NCI-H2171 (cell line): ENCODE data around the gene NDC1.
"Not testable (repeated sequence)": the region's sequence is repeated elsewhere in the genome, so short reads cannot be mapped to it uniquely, and the experiment has no call there.

ENCODE experiments used
- DNase-seq: peaks from one replicate; lab custom pipeline; 2025; lab: John Stamatoyannopoulos, UW

Gene NDC1

GRCh38 chr1:53763911-53764310 lies 74.2 kb downstream of the NDC1 start:
- no peak for DNase-seq

- no peak for DNase-seq
These were observed 74.6 kb downstream of the NDC1 start for GRCh38 chr1:53763461-53763860.

- DNase-seq: not testable (repeated sequence)
These were observed 77.6 kb downstream of the NDC1 start for GRCh38 chr1:53760497-53760896.

- DNase-seq: no peak
These were observed 82.2 kb downstream of the NDC1 start for GRCh38 chr1:53755874-53756273.

GRCh38 chr1:53754484-53755312 lies 83.4 kb downstream of the NDC1 start:
- DNase-seq: peak; percentile 7

GRCh38 chr1:53752281-53752680 lies 85.8 kb downstream of the NDC1 start:
- DNase-seq: no peak

- no peak for DNase-seq
These were observed 90.3 kb downstream of the NDC1 start for GRCh38 chr1:53747841-53748240.

- DNase-seq: no peak
These were observed 97.4 kb downstream of the NDC1 start for GRCh38 chr1:53740621-53741105.

GRCh38 chr1:53739109-53739681 lies 98.9 kb downstream of the NDC1 start, which contains the start of gene GLIS1:
Gene GLIS1 (minus strand): TSS chr1:53739164. CDS start chr1:53738064, 1,100 bp downstream.
- DNase-seq: peak; percentile 90

- no peak for DNase-seq
These were observed 99.6 kb downstream of the NDC1 start for GRCh38 chr1:53738205-53739108.

GRCh38 chr1:53737648-53738204 lies 100.4 kb downstream of the NDC1 start:
- no peak for DNase-seq

GRCh38 chr1:53736290-53736689 lies 101.8 kb downstream of the NDC1 start:
- no peak for DNase-seq

- no peak for DNase-seq
These were observed 102.4 kb downstream of the NDC1 start for GRCh38 chr1:53735681-53736080.

GRCh38 chr1:53735261-53735660 lies 102.8 kb downstream of the NDC1 start:
- DNase-seq: no peak

- peak; percentile 18 for DNase-seq
These were observed 103.4 kb downstream of the NDC1 start for GRCh38 chr1:53734650-53735211.

- DNase-seq: no peak
These were observed 104.0 kb downstream of the NDC1 start for GRCh38 chr1:53733975-53734649.

GRCh38 chr1:53733447-53733931 lies 104.6 kb downstream of the NDC1 start:
- DNase-seq: no peak

- no peak for DNase-seq
These were observed 105.2 kb downstream of the NDC1 start for GRCh38 chr1:53732912-53733317.

- no peak for DNase-seq
These were observed 105.7 kb downstream of the NDC1 start for GRCh38 chr1:53732409-53732808.

- no peak for DNase-seq
These were observed 106.3 kb downstream of the NDC1 start for GRCh38 chr1:53731779-53732305.
